ENCODE results near the gene ADAMTS19. TPM values are rescaled to one million over a fixed set of nuclear protein-coding genes. Genes with fewer than 3 reads are reported as not detected.
"Not testable (repeated sequence)": the region's sequence is repeated elsewhere in the genome, so short reads cannot be mapped to it uniquely, and the experiment has no call there.

The ADAMTS19 gene
- total RNA-seq, 2 experiments from 2014 or later = not detected

GRCh38 chr5:129572060-129572459 is 112.0 kb downstream of the ADAMTS19 start:
- Histone ChIP-seq H3K36me3 (ENCODE audit: insufficient read depth, low read length) (no peaks in the 10 kb centered on the region), H3K79me2 (ENCODE audit: insufficient read depth, low read depth, low read length) (no peaks in the 10 kb centered on the region), H3K4me2 (ENCODE audit: low read length) (no peak overlapping the region), H3K9me2 (ENCODE audit: insufficient read depth, low read length) (no peaks in the 10 kb centered on the region), H2AFZ (ENCODE audit: low read length) (no peak overlapping the region), H3K4me3 (ENCODE audit: low read depth, low read length, poor library complexity, severe bottlenecking) (no peak overlapping the region), H3K9me3 (ENCODE audit: low read length) (no peaks in the 10 kb centered on the region), H3K27ac (ENCODE audit: low read depth, low read length, poor library complexity, severe bottlenecking) (no peak overlapping the region), H3K4me1 (ENCODE audit: insufficient read depth, low read length, poor library complexity, severe bottlenecking) (no peaks in the 10 kb centered on the region), H4K20me1 (ENCODE audit: insufficient read depth, low read length) (no peaks in the 10 kb centered on the region)
- no peak for DNase-seq (ENCODE audit: low spot score)
- no TSS peak for BruUV-seq (replicated peaks)
- intact Hi-C loops (cut with micrococcal nuclease; ENCODE audit: unreplicated experiment) = no loop called here
- ChIA-PET CTCF (ENCODE audit: unreplicated experiment) (no interaction called here), POLR2A (no interaction called here)
- TF ChIP-seq EZH2phosphoT487 (IDR thresholded peaks at IDR 0.05; ENCODE audit: borderline replicate concordance, low read depth, low read length) (no peak), CTCF (conservative IDR thresholded peaks at IDR 0.05; ENCODE audit: low read length) (no peak)

GRCh38 chr5:129584496-129584895 is 124.4 kb downstream of the ADAMTS19 start:
- intact Hi-C loops (cut with micrococcal nuclease; ENCODE audit: unreplicated experiment); POLR2A ChIA-PET; H3K4me1 ChIP-seq (ENCODE audit: insufficient read depth, low read length, poor library complexity, severe bottlenecking): not testable (repeated sequence)

GRCh38 chr5:129591508-129592160 is 131.5 kb downstream of the ADAMTS19 start:
- Histone ChIP-seq H3K4me1 (ENCODE audit: insufficient read depth, low read length, poor library complexity, severe bottlenecking) (no peaks in the 10 kb centered on the region), H3K79me2 (ENCODE audit: insufficient read depth, low read depth, low read length) (no peaks in the 10 kb centered on the region), H2AFZ (ENCODE audit: low read length) (no peak overlapping the region), H3K4me3 (ENCODE audit: low read depth, low read length, poor library complexity, severe bottlenecking) (no peak overlapping the region), H3K36me3 (ENCODE audit: insufficient read depth, low read length) (no peaks in the 10 kb centered on the region), H3K4me2 (ENCODE audit: low read length) (no peak overlapping the region), H3K9me2 (ENCODE audit: insufficient read depth, low read length) (no peaks in the 10 kb centered on the region), H3K9me3 (ENCODE audit: low read length) (no peaks in the 10 kb centered on the region), H4K20me1 (ENCODE audit: insufficient read depth, low read length) (no peaks in the 10 kb centered on the region), H3K27ac (ENCODE audit: low read depth, low read length, poor library complexity, severe bottlenecking) (no peak overlapping the region)
- no peak for TF ChIP-seq EZH2phosphoT487 (IDR thresholded peaks at IDR 0.05; ENCODE audit: borderline replicate concordance, low read depth, low read length)
- ChIA-PET POLR2A (interaction anchor here (0.6 kb wide), 1 partner anchor 524 kb away, joined by 3 read pairs; no protein-coding TSS in a partner anchor), CTCF (ENCODE audit: unreplicated experiment) (no interaction called here)
- no peak for DNase-seq (ENCODE audit: low spot score)
- intact Hi-C loops (cut with micrococcal nuclease; ENCODE audit: unreplicated experiment) = no loop called here
- BruUV-seq (replicated peaks) = no TSS peak

More at GRCh38 chr5:129584496-129584895, 124.4 kb downstream of the ADAMTS19 start:
- H2AFZ ChIP-seq (ENCODE audit: low read length); H3K9me3 ChIP-seq (ENCODE audit: low read length); H3K79me2 ChIP-seq (ENCODE audit: insufficient read depth, low read depth, low read length); H3K9me2 ChIP-seq (ENCODE audit: insufficient read depth, low read length); H3K27ac ChIP-seq (ENCODE audit: low read depth, low read length, poor library complexity, severe bottlenecking); CTCF ChIA-PET (ENCODE audit: unreplicated experiment); H4K20me1 ChIP-seq (ENCODE audit: insufficient read depth, low read length); H3K4me2 ChIP-seq (ENCODE audit: low read length); H3K4me3 ChIP-seq (ENCODE audit: low read depth, low read length, poor library complexity, severe bottlenecking); DNase-seq (ENCODE audit: low spot score); BruUV-seq (replicated peaks); H3K36me3 ChIP-seq (ENCODE audit: insufficient read depth, low read length): not testable (repeated sequence)

GRCh38 chr5:129593525-129593924 is 133.4 kb downstream of the ADAMTS19 start:
- H3K9me2 ChIP-seq (ENCODE audit: insufficient read depth, low read length) = no peaks in the 10 kb centered on the region
- H3K4me2 ChIP-seq (ENCODE audit: low read length) = no peak overlapping the region
- H3K27ac ChIP-seq (ENCODE audit: low read depth, low read length, poor library complexity, severe bottlenecking) = no peak overlapping the region
- H3K79me2 ChIP-seq (ENCODE audit: insufficient read depth, low read depth, low read length) = no peaks in the 10 kb centered on the region
- no peak for TF ChIP-seq CTCF (conservative IDR thresholded peaks at IDR 0.05; ENCODE audit: low read length)
- no peak for TF ChIP-seq EZH2phosphoT487 (IDR thresholded peaks at IDR 0.05; ENCODE audit: borderline replicate concordance, low read depth, low read length)
- BruUV-seq (replicated peaks) = no TSS peak
- no peaks in the 10 kb centered on the region for H3K4me1 ChIP-seq (ENCODE audit: insufficient read depth, low read length, poor library complexity, severe bottlenecking)
- ChIA-PET CTCF (ENCODE audit: unreplicated experiment) (no interaction called here), POLR2A (no interaction called here)
- H3K4me3 ChIP-seq (ENCODE audit: low read depth, low read length, poor library complexity, severe bottlenecking) = no peak overlapping the region
- no peaks in the 10 kb centered on the region for H4K20me1 ChIP-seq (ENCODE audit: insufficient read depth, low read length)
- H3K9me3 ChIP-seq (ENCODE audit: low read length) = no peaks in the 10 kb centered on the region
- H2AFZ ChIP-seq (ENCODE audit: low read length) = no peak overlapping the region
- intact Hi-C loops (cut with micrococcal nuclease; ENCODE audit: unreplicated experiment) = no loop called here
- no peak for DNase-seq (ENCODE audit: low spot score)
- no peaks in the 10 kb centered on the region for H3K36me3 ChIP-seq (ENCODE audit: insufficient read depth, low read length)
